ENCODE results near the gene VAT1. TPM values are rescaled to one million over a fixed set of nuclear protein-coding genes. Genes with fewer than 3 reads are reported as not detected.

VAT1 gene
- total and polyA plus RNA-seq, 9 of the 15 experiments (the other 6 are each of a cell fraction or from before 2014, with no cell fraction given) = 29.4 to 153 (median 66.7) TPM

DNA sequence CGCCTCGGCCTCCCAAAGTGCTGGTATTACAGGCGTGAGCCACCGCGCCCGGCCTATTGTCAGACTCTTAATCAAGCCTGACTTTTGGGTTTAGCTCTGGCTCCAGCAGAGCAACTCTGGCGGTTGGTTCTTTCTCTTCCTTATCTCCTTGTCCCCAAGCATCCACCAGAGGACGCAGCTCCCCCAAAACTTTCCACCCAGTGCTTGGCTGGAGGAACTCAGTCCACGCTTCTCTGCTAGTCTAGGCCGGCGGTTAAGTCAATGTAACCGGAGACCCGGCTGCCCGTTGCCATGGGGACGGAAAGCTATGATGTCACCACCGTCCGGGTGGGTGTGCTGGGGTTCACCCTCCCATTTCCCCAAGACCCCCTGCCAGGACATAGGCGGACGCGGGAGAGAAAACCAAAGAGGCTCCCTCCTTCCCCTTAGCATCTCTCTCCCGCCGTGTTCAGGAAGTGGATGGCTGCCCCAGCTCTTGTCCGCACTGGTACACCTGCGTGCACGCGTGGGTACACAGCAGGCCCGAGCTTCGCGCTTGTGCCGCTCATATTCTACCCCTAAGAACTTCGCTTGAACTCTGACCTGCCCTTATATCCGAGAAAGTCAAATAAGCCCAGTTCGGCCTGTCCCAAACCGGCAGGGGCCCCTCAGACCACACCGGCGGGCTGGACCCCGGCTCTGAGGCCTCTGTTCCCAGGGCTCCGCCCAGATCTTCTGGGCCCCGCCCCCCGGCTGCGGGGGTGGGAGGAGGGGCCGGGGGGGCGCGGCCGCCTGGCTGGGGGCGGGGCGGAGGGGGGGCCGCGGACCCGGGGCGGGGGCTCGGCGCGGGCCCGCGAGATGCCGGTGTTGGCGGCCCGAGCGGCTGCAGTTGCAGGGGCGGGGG, 2.5 kb upstream of the VAT1 start, which contains the start of gene RND2 (continued):
- TF ChIP-seq, protein P1, sequence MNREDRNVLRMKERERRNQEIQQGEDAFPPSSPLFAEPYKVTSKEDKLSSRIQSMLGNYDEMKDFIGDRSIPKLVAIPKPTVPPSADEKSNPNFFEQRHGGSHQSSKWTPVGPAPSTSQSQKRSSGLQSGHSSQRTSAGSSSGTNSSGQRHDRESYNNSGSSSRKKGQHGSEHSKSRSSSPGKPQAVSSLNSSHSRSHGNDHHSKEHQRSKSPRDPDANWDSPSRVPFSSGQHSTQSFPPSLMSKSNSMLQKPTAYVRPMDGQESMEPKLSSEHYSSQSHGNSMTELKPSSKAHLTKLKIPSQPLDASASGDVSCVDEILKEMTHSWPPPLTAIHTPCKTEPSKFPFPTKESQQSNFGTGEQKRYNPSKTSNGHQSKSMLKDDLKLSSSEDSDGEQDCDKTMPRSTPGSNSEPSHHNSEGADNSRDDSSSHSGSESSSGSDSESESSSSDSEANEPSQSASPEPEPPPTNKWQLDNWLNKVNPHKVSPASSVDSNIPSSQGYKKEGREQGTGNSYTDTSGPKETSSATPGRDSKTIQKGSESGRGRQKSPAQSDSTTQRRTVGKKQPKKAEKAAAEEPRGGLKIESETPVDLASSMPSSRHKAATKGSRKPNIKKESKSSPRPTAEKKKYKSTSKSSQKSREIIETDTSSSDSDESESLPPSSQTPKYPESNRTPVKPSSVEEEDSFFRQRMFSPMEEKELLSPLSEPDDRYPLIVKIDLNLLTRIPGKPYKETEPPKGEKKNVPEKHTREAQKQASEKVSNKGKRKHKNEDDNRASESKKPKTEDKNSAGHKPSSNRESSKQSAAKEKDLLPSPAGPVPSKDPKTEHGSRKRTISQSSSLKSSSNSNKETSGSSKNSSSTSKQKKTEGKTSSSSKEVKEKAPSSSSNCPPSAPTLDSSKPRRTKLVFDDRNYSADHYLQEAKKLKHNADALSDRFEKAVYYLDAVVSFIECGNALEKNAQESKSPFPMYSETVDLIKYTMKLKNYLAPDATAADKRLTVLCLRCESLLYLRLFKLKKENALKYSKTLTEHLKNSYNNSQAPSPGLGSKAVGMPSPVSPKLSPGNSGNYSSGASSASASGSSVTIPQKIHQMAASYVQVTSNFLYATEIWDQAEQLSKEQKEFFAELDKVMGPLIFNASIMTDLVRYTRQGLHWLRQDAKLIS (CRISPR knock-in tag; IDR thresholded peaks at IDR 0.05) = no peak
- TF ChIP-seq TBL1XR1 (IDR thresholded peaks at IDR 0.05; ENCODE audit: low read length in 2 of 2) (peak; percentile 52 to 64; a peak in 2 of 4 replicates), POLR2G (IDR thresholded peaks at IDR 0.05; ENCODE audit: low read depth, low read length) (peak; percentile 74), SP1 (CRISPR knock-in tag; IDR thresholded peaks at IDR 0.05) (peak; percentile 53; the same call in 1 of the 2 replicates), PTTG1 (tag; IDR thresholded peaks at IDR 0.05; ENCODE audit: low read depth) (no peak), KAT7 (CRISPR knock-in tag; IDR thresholded peaks at IDR 0.05; ENCODE audit: borderline replicate concordance) (no peak), FOXA1 (IDR thresholded peaks at IDR 0.05; ENCODE audit: borderline replicate concordance) (no peak), CBX8 (IDR thresholded peaks at IDR 0.05; ENCODE audit: borderline replicate concordance, extremely low read depth, low read depth, low read length, poor library complexity, severe bottlenecking) (no peak), HMG20A (CRISPR knock-in tag; conservative IDR thresholded peaks at IDR 0.05) (no peak), CBX5 (IDR thresholded peaks at IDR 0.05; ENCODE audit: borderline replicate concordance, low read depth) (no peak), ZNF217 (CRISPR knock-in tag; IDR thresholded peaks at IDR 0.05) (no peak), KLF6 (CRISPR knock-in tag; IDR thresholded peaks at IDR 0.05; ENCODE audit: borderline replicate concordance) (no peak)
- TF ChIP-seq, protein P2, sequence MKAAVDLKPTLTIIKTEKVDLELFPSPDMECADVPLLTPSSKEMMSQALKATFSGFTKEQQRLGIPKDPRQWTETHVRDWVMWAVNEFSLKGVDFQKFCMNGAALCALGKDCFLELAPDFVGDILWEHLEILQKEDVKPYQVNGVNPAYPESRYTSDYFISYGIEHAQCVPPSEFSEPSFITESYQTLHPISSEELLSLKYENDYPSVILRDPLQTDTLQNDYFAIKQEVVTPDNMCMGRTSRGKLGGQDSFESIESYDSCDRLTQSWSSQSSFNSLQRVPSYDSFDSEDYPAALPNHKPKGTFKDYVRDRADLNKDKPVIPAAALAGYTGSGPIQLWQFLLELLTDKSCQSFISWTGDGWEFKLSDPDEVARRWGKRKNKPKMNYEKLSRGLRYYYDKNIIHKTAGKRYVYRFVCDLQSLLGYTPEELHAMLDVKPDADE (conservative IDR thresholded peaks at IDR 0.05; ENCODE audit: control insufficient read depth, low read depth, low read length) = no peak
- TF ChIP-seq, protein P3, sequence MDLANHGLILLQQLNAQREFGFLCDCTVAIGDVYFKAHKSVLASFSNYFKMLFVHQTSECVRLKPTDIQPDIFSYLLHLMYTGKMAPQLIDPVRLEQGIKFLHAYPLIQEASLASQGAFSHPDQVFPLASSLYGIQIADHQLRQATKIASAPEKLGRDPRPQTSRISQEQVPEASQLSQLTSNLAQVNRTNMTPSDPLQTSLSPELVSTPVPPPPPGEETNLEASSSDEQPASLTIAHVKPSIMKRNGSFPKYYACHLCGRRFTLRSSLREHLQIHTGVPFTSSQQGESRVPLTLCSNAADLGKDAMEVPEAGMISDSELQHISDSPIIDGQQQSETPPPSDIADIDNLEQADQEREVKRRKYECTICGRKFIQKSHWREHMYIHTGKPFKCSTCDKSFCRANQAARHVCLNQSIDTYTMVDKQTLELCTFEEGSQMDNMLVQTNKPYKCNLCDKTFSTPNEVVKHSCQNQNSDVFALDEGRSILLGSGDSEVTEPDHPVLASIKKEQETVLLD (IDR thresholded peaks at IDR 0.05) = peak; percentile 67
- TF ChIP-seq, protein P4, sequence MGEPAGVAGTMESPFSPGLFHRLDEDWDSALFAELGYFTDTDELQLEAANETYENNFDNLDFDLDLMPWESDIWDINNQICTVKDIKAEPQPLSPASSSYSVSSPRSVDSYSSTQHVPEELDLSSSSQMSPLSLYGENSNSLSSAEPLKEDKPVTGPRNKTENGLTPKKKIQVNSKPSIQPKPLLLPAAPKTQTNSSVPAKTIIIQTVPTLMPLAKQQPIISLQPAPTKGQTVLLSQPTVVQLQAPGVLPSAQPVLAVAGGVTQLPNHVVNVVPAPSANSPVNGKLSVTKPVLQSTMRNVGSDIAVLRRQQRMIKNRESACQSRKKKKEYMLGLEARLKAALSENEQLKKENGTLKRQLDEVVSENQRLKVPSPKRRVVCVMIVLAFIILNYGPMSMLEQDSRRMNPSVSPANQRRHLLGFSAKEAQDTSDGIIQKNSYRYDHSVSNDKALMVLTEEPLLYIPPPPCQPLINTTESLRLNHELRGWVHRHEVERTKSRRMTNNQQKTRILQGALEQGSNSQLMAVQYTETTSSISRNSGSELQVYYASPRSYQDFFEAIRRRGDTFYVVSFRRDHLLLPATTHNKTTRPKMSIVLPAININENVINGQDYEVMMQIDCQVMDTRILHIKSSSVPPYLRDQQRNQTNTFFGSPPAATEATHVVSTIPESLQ (CRISPR knock-in tag; IDR thresholded peaks at IDR 0.05) = no peak
- TF ChIP-seq, protein P5, sequence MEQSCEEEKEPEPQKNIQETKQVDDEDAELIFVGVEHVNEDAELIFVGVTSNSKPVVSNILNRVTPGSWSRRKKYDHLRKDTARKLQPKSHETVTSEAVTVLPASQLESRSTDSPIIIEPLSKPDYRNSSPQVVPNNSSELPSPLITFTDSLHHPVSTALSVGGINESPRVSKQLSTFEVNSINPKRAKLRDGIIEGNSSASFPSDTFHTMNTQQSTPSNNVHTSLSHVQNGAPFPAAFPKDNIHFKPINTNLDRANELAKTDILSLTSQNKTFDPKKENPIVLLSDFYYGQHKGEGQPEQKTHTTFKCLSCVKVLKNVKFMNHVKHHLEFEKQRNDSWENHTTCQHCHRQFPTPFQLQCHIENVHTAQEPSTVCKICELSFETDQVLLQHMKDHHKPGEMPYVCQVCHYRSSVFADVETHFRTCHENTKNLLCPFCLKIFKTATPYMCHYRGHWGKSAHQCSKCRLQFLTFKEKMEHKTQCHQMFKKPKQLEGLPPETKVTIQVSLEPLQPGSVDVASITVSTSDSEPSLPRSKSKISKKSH (CRISPR knock-in tag; IDR thresholded peaks at IDR 0.05) = no peak

Data from K562 (cell line).